Thyroid gland (tissue), 4 donors: ENCODE results near the gene TLR5. TPM values are rescaled to one million over a fixed set of nuclear protein-coding genes. Genes with fewer than 3 reads are reported as not detected.

Experiments
- DNase-seq, 2 donors: peaks; one replicate each; pipeline ENCODE4 v3.0.0-alpha.2; 2019
- H3K27ac ChIP-seq, 3 donors: fragments of 200-600 bp; sonication (generic); 1 replicate in 2 of 3; 2 replicates in 1 of 3; pipeline ENCODE4 v1.5.1; 2016 to 2019; ENCODE audit warnings: mild to moderate bottlenecking in 1 of 3, moderate library complexity in 1 of 3
- H3K27me3 ChIP-seq: fragments of 200-600 bp; sonication (generic); one replicate; pipeline ENCODE4 v1.5.1; 2019
- H3K36me3 ChIP-seq, 2 donors: fragments of 200-600 bp; sonication (generic); one replicate each; pipeline ENCODE4 v1.5.1; 2016 to 2019
- H3K4me1 ChIP-seq, 2 donors: fragments of 200-600 bp; sonication (generic); one replicate each; pipeline ENCODE4 v1.5.1; 2017 to 2019
- H3K4me3 ChIP-seq, 3 donors: fragments of 200-600 bp; sonication (generic); replicated peaks in 1 of 3; 1 replicate in 2 of 3; 2 replicates in 1 of 3; pipeline ENCODE4 v1.5.1; 2016; ENCODE audit warnings: mild to moderate bottlenecking in 1 of 3
- H3K9me3 ChIP-seq: fragments of 200-600 bp; sonication (generic); one replicate; pipeline ENCODE4 v1.5.1; 2017
- POLR2A ChIP-seq, 2 donors: fragments of 450-650 bp; IDR thresholded peaks; one replicate each; pipeline ENCODE4 v1.6.1; 2017; ENCODE audit warnings: antibody characterized with exemption in 2 of 2, mild to moderate bottlenecking in 2 of 2, moderate library complexity in 1 of 2
- whole genome bisulfite sequencing, 2 donors: methylation state at CpG; one replicate each; pipeline ENCODE4 v1.1.5; 2017; 5-methylcytosine and 5-hydroxymethylcytosine counted together
- intact Hi-C: fragments of 100-400 bp; cut with DNase I; formaldehyde crosslinking; loops from one replicate; pipeline ENCODE4 v1.15.1; 2023
- total RNA-seq, 4 donors: library from RNA; depleted of rRNA; stranded (reverse); fragments of >200 nt; gene quantifications; one replicate each; pipeline ENCODE4 v1.2.3, GENCODE V29; 2016
- TF ChIP-seq, protein P1 (sequence below), 6 experiments: fragments of 200-600 bp in 3 of 6; fragments of 450-650 bp in 3 of 6; sonication (generic) in 3 of 6; IDR thresholded peaks; one replicate each; pipeline ENCODE4 v1.5.1; 2016 to 2019; ENCODE audit warnings: antibody characterized with exemption in 6 of 6, mild to moderate bottlenecking in 2 of 6, inconsistent platforms in 1 of 6, moderate library complexity in 1 of 6

TLR5 gene
- total RNA-seq, 4 donors from 2014 or later: 3.3 to 11.6 (median 6.7) TPM

DNA sequence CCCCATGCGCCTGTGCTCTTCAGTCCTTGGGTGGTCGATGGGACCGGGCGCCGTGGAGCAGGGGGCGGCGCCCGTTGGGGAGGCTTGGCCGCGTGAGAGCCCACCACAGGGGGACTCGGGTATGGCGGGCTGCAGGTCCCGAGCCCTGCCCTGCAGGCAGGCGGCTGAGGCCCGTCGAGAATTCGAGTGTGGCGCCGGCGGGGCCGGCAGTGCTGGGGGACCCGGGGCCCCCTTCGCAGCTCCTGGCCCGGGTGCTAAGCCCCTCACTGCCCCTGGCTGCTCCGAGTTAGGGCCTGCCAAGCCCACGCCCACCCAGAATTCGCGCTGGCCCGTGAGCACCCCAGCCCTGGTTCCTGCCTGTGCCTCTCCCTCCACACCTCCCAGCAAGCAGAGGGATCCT is 26.1 kb downstream of the TLR5 start:
- H3K27ac ChIP-seq: no peak overlapping the region
- intact Hi-C loops: no loop called here
- H3K4me3 ChIP-seq: no peak overlapping the region
- no peaks in the 10 kb centered on the region for H3K9me3 ChIP-seq
- DNase-seq: no peak
- no peaks in the 10 kb centered on the region for H3K36me3 ChIP-seq
- peaks cover 4 to 5% of the 10 kb centered on the region in 2 donors for H3K4me1 ChIP-seq
- TF ChIP-seq, protein P1, sequence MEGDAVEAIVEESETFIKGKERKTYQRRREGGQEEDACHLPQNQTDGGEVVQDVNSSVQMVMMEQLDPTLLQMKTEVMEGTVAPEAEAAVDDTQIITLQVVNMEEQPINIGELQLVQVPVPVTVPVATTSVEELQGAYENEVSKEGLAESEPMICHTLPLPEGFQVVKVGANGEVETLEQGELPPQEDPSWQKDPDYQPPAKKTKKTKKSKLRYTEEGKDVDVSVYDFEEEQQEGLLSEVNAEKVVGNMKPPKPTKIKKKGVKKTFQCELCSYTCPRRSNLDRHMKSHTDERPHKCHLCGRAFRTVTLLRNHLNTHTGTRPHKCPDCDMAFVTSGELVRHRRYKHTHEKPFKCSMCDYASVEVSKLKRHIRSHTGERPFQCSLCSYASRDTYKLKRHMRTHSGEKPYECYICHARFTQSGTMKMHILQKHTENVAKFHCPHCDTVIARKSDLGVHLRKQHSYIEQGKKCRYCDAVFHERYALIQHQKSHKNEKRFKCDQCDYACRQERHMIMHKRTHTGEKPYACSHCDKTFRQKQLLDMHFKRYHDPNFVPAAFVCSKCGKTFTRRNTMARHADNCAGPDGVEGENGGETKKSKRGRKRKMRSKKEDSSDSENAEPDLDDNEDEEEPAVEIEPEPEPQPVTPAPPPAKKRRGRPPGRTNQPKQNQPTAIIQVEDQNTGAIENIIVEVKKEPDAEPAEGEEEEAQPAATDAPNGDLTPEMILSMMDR (IDR thresholded peaks at IDR 0.05): no peak
- TF ChIP-seq POLR2A (IDR thresholded peaks at IDR 0.05): no peak
- 92% methylated on average over 26 of the region's 29 CpGs; no CpG with 5 or more reads in 1 of the 2 donors for WGBS, 2 donors
- H3K27me3 ChIP-seq: no peaks in the 10 kb centered on the region

DNA sequence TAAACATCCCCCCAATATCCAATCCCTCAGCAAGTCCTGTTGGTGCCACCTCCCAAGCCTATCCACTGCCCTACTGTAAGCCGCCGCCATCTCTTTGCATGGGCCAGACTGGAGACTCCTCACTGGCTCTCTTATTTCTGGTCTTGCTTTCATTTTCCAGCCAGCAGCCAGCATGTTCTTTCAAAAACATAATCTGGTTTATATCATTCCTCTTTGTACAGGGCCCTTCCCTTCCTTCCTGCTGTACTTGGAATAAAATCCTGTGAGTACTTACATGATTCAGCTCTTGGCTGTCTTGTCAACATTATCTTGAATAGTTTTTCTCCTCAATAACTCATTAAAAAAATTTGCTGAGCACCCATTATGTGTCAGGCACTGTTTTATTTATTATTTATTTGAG is 28.2 kb downstream of the TLR5 start:
- 72 to 76% methylated on average over 2 of the region's 2 CpGs for WGBS, 2 donors
- H3K27ac ChIP-seq: peak overlapping the region in 1 of 3 donors; percentile 18
- H3K36me3 ChIP-seq: no peaks in the 10 kb centered on the region
- H3K9me3 ChIP-seq: no peaks in the 10 kb centered on the region
- intact Hi-C loops: no loop called here
- DNase-seq: no peak
- no peak overlapping the region for H3K4me3 ChIP-seq
- H3K27me3 ChIP-seq: no peaks in the 10 kb centered on the region
- no peak for TF ChIP-seq POLR2A (IDR thresholded peaks at IDR 0.05)
- TF ChIP-seq, protein P1 (IDR thresholded peaks at IDR 0.05): no peak
- H3K4me1 ChIP-seq: peaks cover 4 to 5% of the 10 kb centered on the region in 2 donors

DNA sequence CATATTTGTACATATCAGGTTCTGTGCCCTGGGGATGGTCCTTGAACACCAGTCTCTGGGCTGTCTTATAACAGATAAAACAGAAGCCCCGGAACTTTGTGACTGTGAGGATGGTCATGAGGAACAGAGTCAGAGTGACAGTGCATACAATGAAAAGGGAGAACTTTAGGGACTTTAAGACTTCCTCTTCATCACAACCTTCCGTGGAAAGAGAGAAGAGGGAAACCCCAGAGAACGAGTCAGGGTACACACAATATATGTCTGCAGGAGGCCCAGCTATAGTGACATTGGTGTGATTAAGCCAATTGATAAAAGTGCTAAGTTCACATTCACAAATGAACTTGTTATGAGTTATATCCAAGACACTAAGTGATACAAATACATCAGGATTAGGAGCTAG is 32.1 kb downstream of the TLR5 start:
- Histone ChIP-seq H3K9me3 (no peaks in the 10 kb centered on the region), H3K4me3 (no peak overlapping the region), H3K36me3 (no peaks in the 10 kb centered on the region), H3K27ac (no peak overlapping the region), H3K4me1 (peaks cover 0 to 13% of the 10 kb centered on the region in 2 donors), H3K27me3 (no peaks in the 10 kb centered on the region)
- TF ChIP-seq, protein P1 (IDR thresholded peaks at IDR 0.05): no peak
- no peak for TF ChIP-seq POLR2A (IDR thresholded peaks at IDR 0.05)
- intact Hi-C loops: no loop called here
- WGBS, 2 donors: 88 to 93% methylated on average over 3 of the region's 3 CpGs
- no peak for DNase-seq

DNA sequence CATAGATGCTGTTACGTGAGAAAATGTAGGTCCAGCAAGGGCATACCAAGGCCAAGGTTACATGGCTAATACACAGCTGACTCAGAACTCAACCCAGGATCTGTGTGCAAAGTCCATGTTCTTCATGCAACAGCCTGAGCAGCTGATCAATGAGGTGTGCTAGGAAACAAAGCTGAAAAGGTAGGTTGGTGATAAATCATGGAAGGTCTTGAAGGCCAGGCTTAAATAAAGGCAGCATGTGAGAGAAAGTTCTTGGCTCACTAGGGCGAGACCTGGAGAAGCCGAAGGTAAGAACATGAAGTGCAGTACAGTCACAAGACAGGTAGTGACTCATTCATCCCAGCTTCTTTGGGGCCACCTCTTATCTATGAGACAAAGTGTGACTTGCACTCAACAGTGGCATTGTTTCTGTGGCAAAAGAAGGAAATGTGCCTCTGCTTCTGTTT is 33.4 kb downstream of the TLR5 start:
- Histone ChIP-seq H3K4me1 (peaks cover 0 to 13% of the 10 kb centered on the region in 2 donors), H3K27ac (no peak overlapping the region), H3K36me3 (no peaks in the 10 kb centered on the region), H3K27me3 (no peaks in the 10 kb centered on the region), H3K4me3 (no peak overlapping the region), H3K9me3 (no peaks in the 10 kb centered on the region)
- no peak for DNase-seq
- 81 to 90% methylated on average over 3 of the region's 3 CpGs for WGBS, 2 donors
- intact Hi-C loops: no loop called here
- no peak for TF ChIP-seq POLR2A (IDR thresholded peaks at IDR 0.05)
- TF ChIP-seq, protein P1 (IDR thresholded peaks at IDR 0.05): no peak

DNA sequence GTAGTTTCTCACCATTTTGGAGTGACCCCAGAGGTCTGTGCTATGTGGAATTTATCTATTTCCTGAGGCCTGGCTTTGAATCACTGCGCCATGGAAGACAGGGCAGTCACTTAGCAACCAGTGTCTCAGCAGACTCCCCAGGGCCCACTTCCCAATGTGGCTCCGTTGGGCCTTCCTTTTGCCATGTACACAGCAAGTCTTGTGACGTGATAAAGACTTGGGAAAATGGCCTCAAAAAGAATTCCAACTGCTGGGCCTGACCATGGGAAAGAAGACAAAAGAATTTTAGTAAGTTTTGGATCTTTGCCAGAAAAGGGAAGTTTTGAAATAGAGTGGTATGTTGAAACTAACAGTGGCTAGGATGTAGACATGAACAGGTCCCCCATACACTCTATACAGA is 36.2 kb downstream of the TLR5 start:
- 45 to 53% methylated on average over 3 of the region's 3 CpGs for WGBS, 2 donors
- intact Hi-C loops: no loop called here
- Histone ChIP-seq H3K4me1 (peaks cover 0 to 13% of the 10 kb centered on the region in 2 donors), H3K27me3 (no peaks in the 10 kb centered on the region), H3K4me3 (no peak overlapping the region), H3K27ac (no peak overlapping the region), H3K36me3 (no peaks in the 10 kb centered on the region), H3K9me3 (no peaks in the 10 kb centered on the region)
- peak; percentile 20 to 24 for DNase-seq
- no peak for TF ChIP-seq POLR2A (IDR thresholded peaks at IDR 0.05)
- TF ChIP-seq, protein P1 (IDR thresholded peaks at IDR 0.05): no peak
